IMR-90 (cell line): ENCODE results near the gene KCNS1. TPM values are rescaled to one million over a fixed set of nuclear protein-coding genes. Genes with fewer than 3 reads are reported as not detected.
A peak's percentile ranks its signal among the peaks of the same experiment; 100 is the strongest.

Experiments
- ATAC-seq: fragments of 200-7000 bp; cut with Tn5 transposase; 2 replicates; pipeline ENCODE4 v1.9.1; 2020; ENCODE audit warnings: low read depth, mild to moderate bottlenecking, moderate library complexity
- BruUV-seq: library from RNA; stranded (reverse); fragments of 400-500 nt; replicated peaks from 2 replicates; lab custom pipeline; 2021; lab: Mats Ljungman, UMichigan
- CTCF ChIA-PET: fragments of 300-600 bp; formaldehyde crosslinking; extraction: SDS; loops from one replicate; lab custom pipeline; 2021; ENCODE audit warnings: antibody characterized with exemption; lab: Yijun Ruan, JAX
- POLR2A ChIA-PET: fragments of 300-600 bp; sonication (Branson Sonifier 250); formaldehyde crosslinking; loops from one replicate; lab custom pipeline; 2022; ENCODE audit warnings: antibody characterized with exemption; ENCODE audit not compliant: unreplicated experiment; lab: Charles Lee
- DNase-seq: peaks from one replicate; pipeline ENCODE4 v3.0.0; 2013
- H2AFZ ChIP-seq: replicated peaks from 2 replicates; pipeline ENCODE3; 2013; ENCODE audit warnings: low read length, mild to moderate bottlenecking; ENCODE audit not compliant: poor library complexity
- H2AK5ac ChIP-seq: 2 replicates; pipeline ENCODE4 v1.6.1; 2013; ENCODE audit warnings: low read depth, low read length, inconsistent platforms
- H2AK9ac ChIP-seq: replicated peaks from 2 replicates; pipeline ENCODE3; 2013; ENCODE audit warnings: mild to moderate bottlenecking, low read depth, low read length, moderate library complexity; ENCODE audit not compliant: poor library complexity
- H2BK120ac ChIP-seq: 2 replicates; pipeline ENCODE4 v1.6.1; 2013; ENCODE audit warnings: low read depth, low read length, inconsistent platforms
- H2BK15ac ChIP-seq: 3 replicates; pipeline ENCODE4 v1.6.1; 2013; ENCODE audit warnings: low read depth, low read length, inconsistent platforms
- H2BK20ac ChIP-seq: 2 replicates; pipeline ENCODE4 v1.6.1; 2013; ENCODE audit warnings: low read depth, mild to moderate bottlenecking, inconsistent platforms, low read length, moderate library complexity
- H2BK5ac ChIP-seq: 2 replicates; pipeline ENCODE4 v1.6.1; 2013; ENCODE audit warnings: mild to moderate bottlenecking, low read depth, low read length, inconsistent platforms; ENCODE audit not compliant: poor library complexity, severe bottlenecking
- H3K14ac ChIP-seq: replicated peaks from 2 replicates; pipeline ENCODE4 v1.6.1; 2013; ENCODE audit warnings: low read depth, low read length, inconsistent platforms
- H3K18ac ChIP-seq: 2 replicates; pipeline ENCODE4 v1.6.1; 2013; ENCODE audit warnings: low read depth, low read length, control low read depth
- H3K23ac ChIP-seq: 2 replicates; pipeline ENCODE4 v1.6.1; 2013; ENCODE audit warnings: low read depth, low read length, inconsistent platforms
- H3K27ac ChIP-seq: 2 replicates; pipeline ENCODE4 v1.5.1; 2013; ENCODE audit warnings: mild to moderate bottlenecking, control low read depth, low read length; ENCODE audit not compliant: insufficient read depth
- H3K27me3 ChIP-seq: 2 replicates; pipeline ENCODE4 v1.6.1; 2013; ENCODE audit warnings: low read length; ENCODE audit not compliant: control insufficient read depth, insufficient read depth
- H3K36me3 ChIP-seq: 2 replicates; pipeline ENCODE4 v1.6.1; 2013; ENCODE audit warnings: low read length, mixed read lengths; ENCODE audit not compliant: control insufficient read depth, insufficient read depth
- H3K4ac ChIP-seq: 2 replicates; pipeline ENCODE4 v1.6.1; 2013; ENCODE audit warnings: low read depth, low read length, inconsistent platforms
- H3K4me1 ChIP-seq: 2 replicates; pipeline ENCODE4 v1.6.1; 2013; ENCODE audit warnings: low read length, mixed read lengths; ENCODE audit not compliant: control insufficient read depth, insufficient read depth
- H3K4me2 ChIP-seq: 2 replicates; pipeline ENCODE4 v1.6.1; 2013; ENCODE audit warnings: low read depth, mild to moderate bottlenecking, control low read depth, low read length, moderate library complexity
- H3K4me3 ChIP-seq: 2 replicates; pipeline ENCODE4 v1.5.1; 2013; ENCODE audit warnings: low read depth, mild to moderate bottlenecking, control low read depth, low read length, moderate library complexity; ENCODE audit not compliant: insufficient read depth
- H3K56ac ChIP-seq: 2 replicates; pipeline ENCODE4 v1.6.1; 2013; ENCODE audit warnings: low read length, inconsistent platforms; ENCODE audit not compliant: insufficient read depth; ENCODE audit errors: extremely low read depth
- H3K79me1 ChIP-seq, 2 experiments: 2 replicates each; pipeline ENCODE4 v1.6.1; 2013; ENCODE audit warnings: low read length in 2 of 2, inconsistent platforms in 1 of 2, low read depth in 1 of 2
- H3K9ac ChIP-seq: 2 replicates; pipeline ENCODE4 v1.6.1; 2013; ENCODE audit warnings: low read depth, low read length, control low read depth
- H3K9me1 ChIP-seq: 2 replicates; pipeline ENCODE4 v1.6.1; 2013; ENCODE audit warnings: low read length, inconsistent platforms; ENCODE audit not compliant: insufficient read depth
- H3K9me3 ChIP-seq: 2 replicates; pipeline ENCODE4 v1.6.1; 2013; ENCODE audit warnings: low read length; ENCODE audit not compliant: control insufficient read depth, insufficient read depth
- H4K20me1 ChIP-seq: 2 replicates; pipeline ENCODE4 v1.6.1; 2013; ENCODE audit warnings: low read length, inconsistent platforms; ENCODE audit not compliant: insufficient read depth
- H4K5ac ChIP-seq: 2 replicates; pipeline ENCODE4 v1.6.1; 2013; ENCODE audit warnings: mild to moderate bottlenecking, low read depth, low read length, control low read depth
- H4K8ac ChIP-seq, 2 experiments: 2 replicates each; pipeline ENCODE4 v1.6.1; 2013; ENCODE audit warnings: low read depth in 2 of 2, low read length in 2 of 2, control low read depth in 1 of 2, inconsistent platforms in 1 of 2
- H4K91ac ChIP-seq: 2 replicates; pipeline ENCODE4 v1.6.1; 2013; ENCODE audit warnings: low read depth, low read length, inconsistent platforms; ENCODE audit not compliant: insufficient read depth
- BHLHE40 ChIP-seq: fragments of 150-350 bp; IDR thresholded peaks from 2 replicates; pipeline ENCODE4 v1.6.1; 2016; ENCODE audit warnings: mild to moderate bottlenecking, low read depth, low read length
- CEBPB ChIP-seq: IDR thresholded peaks from 2 replicates; pipeline ENCODE4 v1.6.1; 2012; ENCODE audit warnings: low read depth, low read length, improper control_type of control experiment
- CHD1 ChIP-seq: IDR thresholded peaks from 2 replicates; pipeline ENCODE4 v1.6.1; 2012; ENCODE audit warnings: low read depth, low read length, improper control_type of control experiment
- MAZ ChIP-seq: IDR thresholded peaks from 2 replicates; pipeline ENCODE4 v1.6.1; 2012; ENCODE audit warnings: low read depth, mild to moderate bottlenecking, low read length, improper control_type of control experiment, moderate library complexity, borderline replicate concordance
- MXI1 ChIP-seq: IDR thresholded peaks from 2 replicates; pipeline ENCODE4 v1.6.1; 2012; ENCODE audit warnings: low read depth, mild to moderate bottlenecking, low read length, moderate library complexity, borderline replicate concordance
- NFE2L2 ChIP-seq: fragments of 150-350 bp; IDR thresholded peaks from 2 replicates; pipeline ENCODE4 v1.6.1; 2016; ENCODE audit warnings: low read depth, mild to moderate bottlenecking, low read length
- POLR2A ChIP-seq: IDR thresholded peaks from 2 replicates; pipeline ENCODE4 v1.6.1; 2012; ENCODE audit warnings: mild to moderate bottlenecking, low read depth, low read length
- RAD21 ChIP-seq: IDR thresholded peaks from 2 replicates; pipeline ENCODE4 v1.6.1; 2012; ENCODE audit warnings: low read length, improper control_type of control experiment
- RCOR1 ChIP-seq: IDR thresholded peaks from 2 replicates; pipeline ENCODE4 v1.6.1; 2012; ENCODE audit warnings: mild to moderate bottlenecking, low read length, improper control_type of control experiment; ENCODE audit not compliant: insufficient replicate concordance
- RFX5 ChIP-seq: IDR thresholded peaks from 2 replicates; pipeline ENCODE4 v1.8.0; 2012; ENCODE audit warnings: low read depth, mild to moderate bottlenecking, low read length, moderate library complexity
- WGBS, 2 experiments: methylation state at CpG; one replicate each; pipeline versions ENCODE4 v1.1.5 to v1.1.7; 2013; ENCODE audit warnings: missing lambda C conversion rate in 2 of 2; ENCODE audit not compliant: insufficient read length in 1 of 2; ENCODE audit errors: extremely low coverage in 2 of 2; 5-methylcytosine and 5-hydroxymethylcytosine counted together
- dilution Hi-C: fragments of 300-500 bp; cut with HindIII; formaldehyde crosslinking; loops from one replicate; pipeline ENCODE4 v1.14.3; 2018; ENCODE audit warnings: low sequenced_read_pairs; ENCODE audit not compliant: unreplicated experiment
- in situ Hi-C: fragments of 300-500 bp; cut with MboI; formaldehyde crosslinking; loops from 3 replicates; pipeline ENCODE4 v1.14.3; 2019; ENCODE audit warnings: low sequenced_read_pairs, inconsistent platforms, mixed read lengths
- intact Hi-C: fragments of 100-400 bp; cut with micrococcal nuclease; formaldehyde crosslinking; loops from 2 replicates; pipeline ENCODE4 v1.10.0; 2022
- polyA plus RNA-seq, 3 experiments: library from polyadenylated mRNA; depleted of rRNA; stranded (reverse); fragments of >200 nt; gene quantifications; 2 replicates each; pipeline ENCODE4 v1.2.3, GENCODE V29; 2012; ENCODE audit warnings: low replicate concordance in 1 of 3
- total RNA-seq: library from RNA; depleted of rRNA; stranded (reverse); fragments of >200 nt; gene quantifications from 2 replicates; pipeline ENCODE4 v1.2.3, GENCODE V29; 2012
- TF ChIP-seq, protein P1 (sequence below): fragments of 150-350 bp; IDR thresholded peaks from 2 replicates; pipeline ENCODE4 v1.6.1; 2016; ENCODE audit warnings: low read depth, mild to moderate bottlenecking, low read length, moderate library complexity, borderline replicate concordance
- TF ChIP-seq, protein P2 (sequence below): fragments of 150-350 bp; IDR thresholded peaks from 2 replicates; pipeline ENCODE4 v1.6.1; 2017; ENCODE audit warnings: mild to moderate bottlenecking, antibody characterized with exemption, low read length, low read depth
- TF ChIP-seq, protein P3 (sequence below): conservative IDR thresholded peaks from 2 replicates; pipeline ENCODE4 v1.5.1; 2012; ENCODE audit warnings: mild to moderate bottlenecking, low read depth, low read length, improper control_type of control experiment

The KCNS1 gene
- total and polyA plus RNA-seq, 2 of the 4 experiments (the other 2 are of a cell fraction) = 0.54 to 0.62 TPM

DNA sequence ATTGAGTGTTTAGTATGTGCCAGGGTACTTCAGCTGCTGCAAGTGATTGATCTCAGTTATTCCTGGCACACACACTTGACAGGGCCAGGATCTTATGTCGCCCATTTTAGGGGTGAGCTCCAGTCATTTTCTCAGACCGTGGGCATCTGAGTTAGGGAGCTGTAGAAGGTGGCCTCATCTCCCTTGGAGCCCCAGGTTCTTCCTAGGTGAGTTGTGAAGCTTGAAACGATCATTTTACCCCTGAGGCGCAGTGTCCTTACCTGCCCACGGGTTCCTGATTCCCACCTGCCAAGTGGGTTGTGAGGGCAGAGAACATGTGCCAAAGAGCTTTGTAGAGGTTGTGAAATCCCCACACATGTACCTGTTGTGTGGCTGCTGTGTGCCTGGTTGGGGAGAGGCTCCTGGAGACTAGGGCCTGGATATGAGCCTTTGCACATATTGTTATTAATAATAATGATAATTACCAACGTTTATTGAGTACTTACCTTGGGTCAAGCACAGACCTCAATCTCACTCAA, 465 bp upstream of the KCNS1 start:
- CTCF ChIA-PET = interaction anchor here (2.5 kb wide), 1 partner anchor 57 kb away, joined by 11 read pairs; no protein-coding TSS in a partner anchor
- H3K4me2 ChIP-seq = no peak overlapping the region; the same call in 1 of the 2 replicates
- dilution Hi-C loops = no loop called here

More for the DNA sequence above, 465 bp upstream of the KCNS1 start:
- Histone ChIP-seq H2AK5ac (no peak overlapping the region), H3K79me1 (no peaks in the 10 kb centered on the region), H3K56ac (no peak overlapping the region), H2BK5ac (no peak overlapping the region), H3K4ac (no peak overlapping the region), H3K4me3 (no peak overlapping the region), H3K9me1 (no peaks in the 10 kb centered on the region), H4K91ac (no peak overlapping the region), H3K36me3 (no peaks in the 10 kb centered on the region), H2BK15ac (no peak overlapping the region), H2BK120ac (no peak overlapping the region), H3K9ac (no peak overlapping the region), H3K4me1 (peaks cover 4% of the 10 kb centered on the region; the same call in 1 of the 2 replicates), H2AK9ac (no peak overlapping the region), H2AFZ (peak overlapping the region; percentile 67), H4K8ac (no peak overlapping the region), H4K20me1 (no peaks in the 10 kb centered on the region), H2BK20ac (no peak overlapping the region), H3K9me3 (peaks cover 6% of the 10 kb centered on the region; the same call in 1 of the 2 replicates), H3K27ac (no peak overlapping the region), H3K14ac (no peak overlapping the region), H3K18ac (no peak overlapping the region), H3K27me3 (peaks cover 48% of the 10 kb centered on the region), H3K23ac (no peak overlapping the region), H4K5ac (no peak overlapping the region)
- intact Hi-C loops (no loop called here), in situ Hi-C loops (loop anchor here (25.0 kb wide), 1 partner anchor 186 kb away; no protein-coding TSS in a partner anchor)
- BruUV-seq = no TSS peak
- POLR2A ChIA-PET = no interaction called here
- DNase-seq (no peak), ATAC-seq (no peak)
- TF ChIP-seq, protein P1, sequence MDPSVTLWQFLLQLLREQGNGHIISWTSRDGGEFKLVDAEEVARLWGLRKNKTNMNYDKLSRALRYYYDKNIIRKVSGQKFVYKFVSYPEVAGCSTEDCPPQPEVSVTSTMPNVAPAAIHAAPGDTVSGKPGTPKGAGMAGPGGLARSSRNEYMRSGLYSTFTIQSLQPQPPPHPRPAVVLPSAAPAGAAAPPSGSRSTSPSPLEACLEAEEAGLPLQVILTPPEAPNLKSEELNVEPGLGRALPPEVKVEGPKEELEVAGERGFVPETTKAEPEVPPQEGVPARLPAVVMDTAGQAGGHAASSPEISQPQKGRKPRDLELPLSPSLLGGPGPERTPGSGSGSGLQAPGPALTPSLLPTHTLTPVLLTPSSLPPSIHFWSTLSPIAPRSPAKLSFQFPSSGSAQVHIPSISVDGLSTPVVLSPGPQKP = no peak
- TF ChIP-seq, protein P2, sequence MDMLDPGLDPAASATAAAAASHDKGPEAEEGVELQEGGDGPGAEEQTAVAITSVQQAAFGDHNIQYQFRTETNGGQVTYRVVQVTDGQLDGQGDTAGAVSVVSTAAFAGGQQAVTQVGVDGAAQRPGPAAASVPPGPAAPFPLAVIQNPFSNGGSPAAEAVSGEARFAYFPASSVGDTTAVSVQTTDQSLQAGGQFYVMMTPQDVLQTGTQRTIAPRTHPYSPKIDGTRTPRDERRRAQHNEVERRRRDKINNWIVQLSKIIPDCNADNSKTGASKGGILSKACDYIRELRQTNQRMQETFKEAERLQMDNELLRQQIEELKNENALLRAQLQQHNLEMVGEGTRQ = no peak
- TF ChIP-seq RFX5 (no peak), CEBPB (no peak), RAD21 (no peak), MAZ (no peak), RCOR1 (no peak), BHLHE40 (no peak), POLR2A (no peak), MXI1 (no peak), CHD1 (no peak), NFE2L2 (no peak)
- TF ChIP-seq, protein P3, sequence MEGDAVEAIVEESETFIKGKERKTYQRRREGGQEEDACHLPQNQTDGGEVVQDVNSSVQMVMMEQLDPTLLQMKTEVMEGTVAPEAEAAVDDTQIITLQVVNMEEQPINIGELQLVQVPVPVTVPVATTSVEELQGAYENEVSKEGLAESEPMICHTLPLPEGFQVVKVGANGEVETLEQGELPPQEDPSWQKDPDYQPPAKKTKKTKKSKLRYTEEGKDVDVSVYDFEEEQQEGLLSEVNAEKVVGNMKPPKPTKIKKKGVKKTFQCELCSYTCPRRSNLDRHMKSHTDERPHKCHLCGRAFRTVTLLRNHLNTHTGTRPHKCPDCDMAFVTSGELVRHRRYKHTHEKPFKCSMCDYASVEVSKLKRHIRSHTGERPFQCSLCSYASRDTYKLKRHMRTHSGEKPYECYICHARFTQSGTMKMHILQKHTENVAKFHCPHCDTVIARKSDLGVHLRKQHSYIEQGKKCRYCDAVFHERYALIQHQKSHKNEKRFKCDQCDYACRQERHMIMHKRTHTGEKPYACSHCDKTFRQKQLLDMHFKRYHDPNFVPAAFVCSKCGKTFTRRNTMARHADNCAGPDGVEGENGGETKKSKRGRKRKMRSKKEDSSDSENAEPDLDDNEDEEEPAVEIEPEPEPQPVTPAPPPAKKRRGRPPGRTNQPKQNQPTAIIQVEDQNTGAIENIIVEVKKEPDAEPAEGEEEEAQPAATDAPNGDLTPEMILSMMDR = no peak
- WGBS, 2 experiments = no CpG with 5 or more reads among the region's 6 CpGs
